GM18499 (cell line): ENCODE measurements around the gene IQGAP2.
"Not testable (repeated sequence)": the region's sequence is repeated elsewhere in the genome, so short reads cannot be mapped to it uniquely, and the experiment has no call there.

ENCODE experiments used
- ATAC-seq: cut with Tn5 transposase; IDR thresholded peaks from one replicate; pipeline ENCODE4 v1.9.1; 2021; ENCODE audit warnings: moderate number of reproducible peaks; ENCODE audit not compliant: insufficient read depth, unreplicated experiment

IQGAP2 gene

GRCh38 chr5:76493190-76493837, 90.2 kb downstream of the IQGAP2 start:
- no peak for ATAC-seq

- no peak for ATAC-seq
Observed at GRCh38 chr5:76494201-76494600, 91.1 kb downstream of the IQGAP2 start.

GRCh38 chr5:76495870-76496269, 92.8 kb downstream of the IQGAP2 start:
- ATAC-seq, result no peak

- ATAC-seq, result no peak
Observed at GRCh38 chr5:76497065-76497460, 94.0 kb downstream of the IQGAP2 start.

GRCh38 chr5:76497986-76498717, 95.1 kb downstream of the IQGAP2 start:
- ATAC-seq, result no peak

GRCh38 chr5:76499507-76500161, 96.5 kb downstream of the IQGAP2 start:
- no peak for ATAC-seq

- ATAC-seq, result no peak
Observed at GRCh38 chr5:76500633-76501393, 97.7 kb downstream of the IQGAP2 start.

GRCh38 chr5:76503929-76504328, 100.8 kb downstream of the IQGAP2 start:
- ATAC-seq, result no peak

GRCh38 chr5:76504901-76505564, 101.9 kb downstream of the IQGAP2 start:
- no peak for ATAC-seq

- no peak for ATAC-seq
Observed at GRCh38 chr5:76513476-76513875, 110.4 kb downstream of the IQGAP2 start.

GRCh38 chr5:76514292-76514691, 111.2 kb downstream of the IQGAP2 start:
- no peak for ATAC-seq

GRCh38 chr5:76514713-76515112, 111.6 kb downstream of the IQGAP2 start:
- ATAC-seq, result no peak

- ATAC-seq, result no peak
Observed at GRCh38 chr5:76517334-76517733, 114.2 kb downstream of the IQGAP2 start.

- ATAC-seq, result not testable (repeated sequence)
Observed at GRCh38 chr5:76518246-76518645, 115.2 kb downstream of the IQGAP2 start.

GRCh38 chr5:76521240-76521758, 118.2 kb downstream of the IQGAP2 start:
- no peak for ATAC-seq

GRCh38 chr5:76522103-76522935, 119.2 kb downstream of the IQGAP2 start:
- ATAC-seq, result no peak

- no peak for ATAC-seq
Observed at GRCh38 chr5:76524101-76524835, 121.2 kb downstream of the IQGAP2 start.

- no peak for ATAC-seq
Observed at GRCh38 chr5:76524868-76525267, 121.8 kb downstream of the IQGAP2 start.
